ENCODE results near the gene TSPEAR.

DNA sequence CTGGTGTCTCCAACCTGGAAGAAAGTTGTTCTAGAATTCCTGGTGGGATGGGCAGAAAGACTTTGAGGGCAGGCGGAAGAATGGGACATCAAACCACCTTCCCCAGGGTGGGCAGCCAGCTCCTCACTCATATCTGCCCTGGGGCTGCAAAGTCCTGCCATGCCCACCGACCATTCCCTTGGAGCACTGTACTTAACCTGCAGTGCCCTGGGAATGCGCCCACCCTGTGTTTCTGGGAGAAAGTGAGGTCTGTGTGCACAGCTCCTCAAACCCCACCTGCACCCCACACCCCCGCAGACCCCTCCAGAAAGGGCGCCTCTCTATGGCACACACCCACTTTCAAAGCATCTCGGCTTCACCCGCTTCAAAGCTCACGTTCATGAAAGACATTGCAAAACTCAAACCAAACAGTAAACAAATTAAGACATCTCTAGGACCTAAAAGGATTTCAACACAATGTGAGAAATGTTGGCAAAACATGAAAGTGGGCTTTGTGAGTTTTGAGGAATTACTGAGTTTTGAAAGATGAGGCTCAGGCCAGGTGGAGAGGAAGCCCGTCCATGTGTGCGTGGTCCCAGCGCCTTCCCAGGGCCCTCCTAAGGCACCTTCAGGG, 196.5 kb downstream of the TSPEAR start:
- TF ChIP-seq, protein P1, sequence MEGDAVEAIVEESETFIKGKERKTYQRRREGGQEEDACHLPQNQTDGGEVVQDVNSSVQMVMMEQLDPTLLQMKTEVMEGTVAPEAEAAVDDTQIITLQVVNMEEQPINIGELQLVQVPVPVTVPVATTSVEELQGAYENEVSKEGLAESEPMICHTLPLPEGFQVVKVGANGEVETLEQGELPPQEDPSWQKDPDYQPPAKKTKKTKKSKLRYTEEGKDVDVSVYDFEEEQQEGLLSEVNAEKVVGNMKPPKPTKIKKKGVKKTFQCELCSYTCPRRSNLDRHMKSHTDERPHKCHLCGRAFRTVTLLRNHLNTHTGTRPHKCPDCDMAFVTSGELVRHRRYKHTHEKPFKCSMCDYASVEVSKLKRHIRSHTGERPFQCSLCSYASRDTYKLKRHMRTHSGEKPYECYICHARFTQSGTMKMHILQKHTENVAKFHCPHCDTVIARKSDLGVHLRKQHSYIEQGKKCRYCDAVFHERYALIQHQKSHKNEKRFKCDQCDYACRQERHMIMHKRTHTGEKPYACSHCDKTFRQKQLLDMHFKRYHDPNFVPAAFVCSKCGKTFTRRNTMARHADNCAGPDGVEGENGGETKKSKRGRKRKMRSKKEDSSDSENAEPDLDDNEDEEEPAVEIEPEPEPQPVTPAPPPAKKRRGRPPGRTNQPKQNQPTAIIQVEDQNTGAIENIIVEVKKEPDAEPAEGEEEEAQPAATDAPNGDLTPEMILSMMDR (conservative IDR thresholded peaks at IDR 0.05 in 1 of 2, IDR thresholded peaks at IDR 0.05 in 1 of 2; ENCODE audit: low read depth in 1 of 2, low read length in 2 of 2) = no peak
- no peak for TF ChIP-seq EZH2 (IDR thresholded peaks at IDR 0.05; ENCODE audit: low read length, missing control alignments)

Measured in fibroblast of lung (primary cell).